ENCODE results near the gene CCDC33. TPM values are rescaled to one million over a fixed set of nuclear protein-coding genes. Genes with fewer than 3 reads are reported as not detected.

The CCDC33 gene
- total RNA-seq, 1 experiment from 2014 or later = 0.77 TPM

GRCh38 chr15:74193299-74193718 is 42.8 kb upstream of the CCDC33 start:
- H3K79me2 ChIP-seq (ENCODE audit: low read length) = no peaks in the 10 kb centered on the region
- POLR2A ChIA-PET (ENCODE audit: unreplicated experiment) = interaction anchor here (0.7 kb wide), 1 partner anchor 26 kb away, joined by 3 read pairs; no protein-coding TSS in a partner anchor
- H4K20me1 ChIP-seq (ENCODE audit: low read length) = no peaks in the 10 kb centered on the region
- no peaks in the 10 kb centered on the region for H3K9me2 ChIP-seq (replicated peaks; ENCODE audit: low read length)
- no peaks in the 10 kb centered on the region for H3K36me3 ChIP-seq (ENCODE audit: low read depth, low read length)
- intact Hi-C loops (cut with micrococcal nuclease) = no loop called here
- CTCF ChIA-PET = no interaction called here
- H3F3A ChIP-seq (ENCODE audit: low read length, unreplicated experiment) = peaks cover 5% of the 10 kb centered on the region
- TF ChIP-seq CTCF (conservative IDR thresholded peaks at IDR 0.05; ENCODE audit: low read depth, low read length) (no peak), EZH2 (IDR thresholded peaks at IDR 0.05; ENCODE audit: low read length, unreplicated experiment) (no peak), EZH2phosphoT487 (IDR thresholded peaks at IDR 0.05; ENCODE audit: borderline replicate concordance, low read length) (no peak)
- H3K9me3 ChIP-seq (ENCODE audit: low read length) = no peaks in the 10 kb centered on the region
- peak overlapping the region; percentile 77 for H3K27ac ChIP-seq (ENCODE audit: low read length)
- peaks cover 50% of the 10 kb centered on the region for H3K4me1 ChIP-seq (ENCODE audit: insufficient read depth, low read length)
- DNase-seq = peak; percentile 93
- H2AFZ ChIP-seq (ENCODE audit: low read length) = no peak overlapping the region
- BruUV-seq (replicated peaks) = no TSS peak
- peak; percentile 84 for ATAC-seq
- H3K4me2 ChIP-seq (ENCODE audit: low read length) = 0 out of 2 replicates have a peak overlapping the region, but pooled peaks have one; percentile 29
- no peak overlapping the region for H3K9ac ChIP-seq (ENCODE audit: low read length)
- no peaks in the 10 kb centered on the region for H3K27me3 ChIP-seq (ENCODE audit: low read length)
- no peak overlapping the region for H3K4me3 ChIP-seq (ENCODE audit: low read length)

GRCh38 chr15:74193905-74194304 is 42.2 kb upstream of the CCDC33 start:
- intact Hi-C loops (cut with micrococcal nuclease) = no loop called here
- H3K9me3 ChIP-seq (ENCODE audit: low read length) = no peaks in the 10 kb centered on the region
- ChIA-PET POLR2A (ENCODE audit: unreplicated experiment) (interaction anchor here (0.7 kb wide), 1 partner anchor 25 kb away, joined by 3 read pairs; no protein-coding TSS in a partner anchor), CTCF (interaction anchor here (0.7 kb wide), 1 partner anchor 184 kb away, joined by 4 read pairs; no protein-coding TSS in a partner anchor)
- H4K20me1 ChIP-seq (ENCODE audit: low read length) = no peaks in the 10 kb centered on the region
- H3K27ac ChIP-seq (ENCODE audit: low read length) = peak overlapping the region; percentile 77
- no peak overlapping the region for H3K4me3 ChIP-seq (ENCODE audit: low read length)
- H3K36me3 ChIP-seq (ENCODE audit: low read depth, low read length) = no peaks in the 10 kb centered on the region
- no peaks in the 10 kb centered on the region for H3K27me3 ChIP-seq (ENCODE audit: low read length)
- H3K79me2 ChIP-seq (ENCODE audit: low read length) = no peaks in the 10 kb centered on the region
- no peak overlapping the region for H3K9ac ChIP-seq (ENCODE audit: low read length)
- ATAC-seq (no peak), DNase-seq (no peak)
- peaks cover 56% of the 10 kb centered on the region for H3K4me1 ChIP-seq (ENCODE audit: insufficient read depth, low read length)
- TF ChIP-seq EZH2 (IDR thresholded peaks at IDR 0.05; ENCODE audit: low read length, unreplicated experiment) (no peak), CTCF (conservative IDR thresholded peaks at IDR 0.05; ENCODE audit: low read depth, low read length) (no peak), EZH2phosphoT487 (IDR thresholded peaks at IDR 0.05; ENCODE audit: borderline replicate concordance, low read length) (no peak)
- no TSS peak for BruUV-seq (replicated peaks)
- no peak overlapping the region for H2AFZ ChIP-seq (ENCODE audit: low read length)
- 0 out of 2 replicates have a peak overlapping the region, but pooled peaks have one; percentile 9 for H3K4me2 ChIP-seq (ENCODE audit: low read length)
- no peaks in the 10 kb centered on the region for H3K9me2 ChIP-seq (replicated peaks; ENCODE audit: low read length)
- peaks cover 5% of the 10 kb centered on the region for H3F3A ChIP-seq (ENCODE audit: low read length, unreplicated experiment)

Data from PC-3 (cell line).